Left lung (tissue), 10 donors: ENCODE results near the gene STK16. TPM values are rescaled to one million over a fixed set of nuclear protein-coding genes. Genes with fewer than 3 reads are reported as not detected.
"Not testable (repeated sequence)": the region's sequence is repeated elsewhere in the genome, so short reads cannot be mapped to it uniquely, and the experiment has no call there.

Experiments used
- ATAC-seq: fragments of 200-7000 bp; cut with Tn5 transposase; one replicate; pipeline ENCODE4 v1.9.1; 2020; ENCODE audit warnings: moderate library complexity
- DNase-seq, 4 donors: peaks; one replicate each; pipeline ENCODE4 v3.0.0-alpha.2; 2013 to 2020
- H3K27ac ChIP-seq, 2 donors: fragments of 200-600 bp; sonication (generic) in 1 of 2; one replicate each; pipeline versions ENCODE4 v1.5.0 to v1.8.0; 2020 to 2021
- H3K27me3 ChIP-seq, 2 donors: fragments of 200-600 bp; sonication (generic) in 1 of 2; one replicate each; pipeline versions ENCODE4 v1.5.0 to v1.8.0; 2020 to 2021
- H3K36me3 ChIP-seq, 2 donors: fragments of 200-600 bp; sonication (generic) in 1 of 2; one replicate each; pipeline versions ENCODE4 v1.5.0 to v1.8.0; 2020 to 2021
- H3K4me1 ChIP-seq, 2 donors: fragments of 200-600 bp; one replicate each; pipeline ENCODE4 v1.8.0; 2021
- H3K4me3 ChIP-seq, 2 donors: fragments of 200-600 bp; sonication (generic) in 1 of 2; one replicate each; pipeline versions ENCODE4 v1.5.0 to v1.8.0; 2020 to 2021; ENCODE audit warnings: mild to moderate bottlenecking in 1 of 2
- H3K9me3 ChIP-seq, 2 donors: fragments of 200-600 bp; sonication (generic) in 1 of 2; one replicate each; pipeline versions ENCODE4 v1.5.0 to v1.8.0; 2020 to 2021
- intact Hi-C, 2 donors: fragments of 100-400 bp; cut with DNase I; formaldehyde crosslinking; loops; one replicate each; pipeline versions ENCODE4 v1.11.2 to v1.14.2; 2022
- polyA plus RNA-seq, 6 donors: library from polyadenylated mRNA; unstranded; fragments of 120-200 nt; gene quantifications; one replicate each; pipeline ENCODE4 v1.2.1, GENCODE V29; 2013; ENCODE audit not compliant: insufficient read length in 6 of 6
- total RNA-seq, 2 donors: library from RNA; stranded (reverse); fragmentation: NEBNext Ultra II Directional; extraction: Animal tissue kit (Norgen Biotek cat#: 25700); gene quantifications; one replicate each; pipeline ENCODE4 v1.2.1, GENCODE V29; 2021
- TF ChIP-seq, protein P1 (sequence below), 2 donors: fragments of 200-600 bp; sonication (generic) in 1 of 2; IDR thresholded peaks; one replicate each; pipeline versions ENCODE4 v1.5.0 to v1.8.0; 2021; ENCODE audit warnings: antibody characterized with exemption in 2 of 2
- donor health status: DM: no; HTN: yes; CAD: no.
- donor health status: DM: no; HTN: no; CAD: no.

The STK16 gene
- total and polyA plus RNA-seq, 8 donors: 23.9 to 35.6 (median 33.1) TPM

DNA sequence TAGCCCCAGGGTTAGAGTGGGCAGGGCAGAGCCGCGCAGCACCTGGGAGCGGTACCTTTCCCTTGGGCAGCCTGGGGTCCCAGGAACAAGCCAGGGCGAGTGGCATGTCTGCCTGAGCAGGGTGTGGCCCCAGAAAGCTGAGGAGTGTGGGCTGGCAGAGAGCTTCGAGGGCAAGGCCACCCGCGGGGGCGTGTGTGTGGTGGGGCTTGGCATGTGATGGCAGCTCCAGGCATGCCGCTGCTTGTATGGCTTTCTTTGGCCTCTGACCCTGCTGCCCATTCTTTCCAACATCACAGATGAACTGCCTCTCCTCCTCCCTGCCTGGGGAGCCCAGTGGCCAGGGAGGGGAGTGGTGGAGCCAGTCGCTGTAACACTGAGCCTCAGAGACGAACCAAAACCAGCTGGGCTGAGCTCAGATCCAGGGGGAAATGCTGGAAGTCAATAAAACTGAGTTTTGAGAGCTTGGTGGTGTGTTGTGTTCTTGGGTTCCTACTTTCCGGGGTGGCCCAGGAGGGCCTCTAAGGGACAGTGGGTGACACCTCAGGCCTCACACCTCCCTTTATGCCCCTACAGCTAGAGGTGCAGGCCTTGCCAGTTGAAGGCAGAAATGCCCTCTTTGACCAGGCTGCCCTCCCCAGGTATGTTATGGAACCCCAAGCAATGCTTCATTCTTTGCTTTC lies 41.3 kb downstream of the STK16 start:
- Histone ChIP-seq H3K9me3 (no peaks in the 10 kb centered on the region), H3K27me3 (no peaks in the 10 kb centered on the region), H3K27ac (no peak overlapping the region), H3K4me3 (no peak overlapping the region), H3K4me1 (no peaks in the 10 kb centered on the region), H3K36me3 (peaks cover 0 to 53% of the 10 kb centered on the region in 2 donors)
- no peak for ATAC-seq
- no peak for DNase-seq
- TF ChIP-seq, protein P1, sequence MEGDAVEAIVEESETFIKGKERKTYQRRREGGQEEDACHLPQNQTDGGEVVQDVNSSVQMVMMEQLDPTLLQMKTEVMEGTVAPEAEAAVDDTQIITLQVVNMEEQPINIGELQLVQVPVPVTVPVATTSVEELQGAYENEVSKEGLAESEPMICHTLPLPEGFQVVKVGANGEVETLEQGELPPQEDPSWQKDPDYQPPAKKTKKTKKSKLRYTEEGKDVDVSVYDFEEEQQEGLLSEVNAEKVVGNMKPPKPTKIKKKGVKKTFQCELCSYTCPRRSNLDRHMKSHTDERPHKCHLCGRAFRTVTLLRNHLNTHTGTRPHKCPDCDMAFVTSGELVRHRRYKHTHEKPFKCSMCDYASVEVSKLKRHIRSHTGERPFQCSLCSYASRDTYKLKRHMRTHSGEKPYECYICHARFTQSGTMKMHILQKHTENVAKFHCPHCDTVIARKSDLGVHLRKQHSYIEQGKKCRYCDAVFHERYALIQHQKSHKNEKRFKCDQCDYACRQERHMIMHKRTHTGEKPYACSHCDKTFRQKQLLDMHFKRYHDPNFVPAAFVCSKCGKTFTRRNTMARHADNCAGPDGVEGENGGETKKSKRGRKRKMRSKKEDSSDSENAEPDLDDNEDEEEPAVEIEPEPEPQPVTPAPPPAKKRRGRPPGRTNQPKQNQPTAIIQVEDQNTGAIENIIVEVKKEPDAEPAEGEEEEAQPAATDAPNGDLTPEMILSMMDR (IDR thresholded peaks at IDR 0.05): no peak
- intact Hi-C loops: no loop called here

DNA sequence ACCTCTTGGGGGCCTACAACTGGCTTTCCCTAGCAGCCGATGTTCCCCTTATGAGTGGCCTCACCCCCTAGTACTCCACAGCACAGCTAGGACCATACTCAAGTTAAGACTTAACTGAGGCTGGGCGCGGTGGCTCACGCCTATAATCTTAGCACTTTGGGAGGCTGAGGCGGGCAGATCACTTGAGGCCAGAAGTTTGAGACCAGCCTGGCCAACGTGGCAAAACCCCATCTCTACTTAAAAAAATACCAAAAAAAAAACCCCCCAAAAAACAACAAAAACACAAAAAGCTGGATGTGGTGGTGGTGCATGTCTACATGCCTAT lies 41.8 kb downstream of the STK16 start:
- intact Hi-C loops, DNase-seq, H3K27ac ChIP-seq, H3K27me3 ChIP-seq, H3K9me3 ChIP-seq, H3K4me3 ChIP-seq, ATAC-seq, H3K4me1 ChIP-seq: not testable (repeated sequence)
- H3K36me3 ChIP-seq: peaks cover 0 to 48% of the 10 kb centered on the region in 2 donors

DNA sequence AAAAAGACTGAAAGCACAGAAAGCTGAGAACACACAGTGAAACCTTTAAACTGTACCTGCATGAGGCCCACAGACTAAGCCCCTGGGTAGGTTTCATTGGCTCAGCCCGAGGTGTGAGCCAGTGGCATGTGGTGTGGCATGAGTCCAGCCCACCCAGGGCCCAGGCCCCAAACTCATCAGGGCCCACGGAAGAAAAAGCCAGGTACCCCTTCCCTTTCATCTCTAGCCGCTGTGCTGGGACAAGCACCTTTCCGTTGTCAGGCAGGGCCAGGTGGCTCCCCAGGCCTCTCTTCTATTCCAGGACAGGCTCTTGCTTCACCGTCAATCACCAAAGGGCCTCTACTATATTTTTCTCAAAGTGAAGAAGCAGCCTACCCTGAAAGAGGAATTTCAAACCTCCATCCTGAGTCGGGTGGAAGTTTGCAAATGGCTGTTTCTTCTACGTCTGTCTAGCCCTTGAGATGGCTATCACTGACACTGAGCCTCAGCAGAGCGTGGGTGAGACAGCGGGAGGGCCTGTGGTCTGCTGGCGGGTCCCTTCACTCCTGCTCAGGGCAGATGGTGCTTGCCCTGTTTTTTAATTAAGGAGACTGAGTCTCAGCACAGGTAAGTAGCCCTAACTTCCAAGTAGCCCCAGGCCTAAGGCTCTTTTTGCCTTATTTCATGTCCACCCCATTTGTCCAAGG lies 42.4 kb downstream of the STK16 start:
- H3K36me3 ChIP-seq: peaks cover 0 to 41% of the 10 kb centered on the region in 2 donors
- H3K27ac ChIP-seq: no peak overlapping the region
- H3K4me1 ChIP-seq: no peaks in the 10 kb centered on the region
- intact Hi-C loops: no loop called here
- no peaks in the 10 kb centered on the region for H3K9me3 ChIP-seq
- ATAC-seq: no peak
- DNase-seq: no peak
- TF ChIP-seq, protein P1 (IDR thresholded peaks at IDR 0.05): no peak
- no peaks in the 10 kb centered on the region for H3K27me3 ChIP-seq
- H3K4me3 ChIP-seq: no peak overlapping the region

DNA sequence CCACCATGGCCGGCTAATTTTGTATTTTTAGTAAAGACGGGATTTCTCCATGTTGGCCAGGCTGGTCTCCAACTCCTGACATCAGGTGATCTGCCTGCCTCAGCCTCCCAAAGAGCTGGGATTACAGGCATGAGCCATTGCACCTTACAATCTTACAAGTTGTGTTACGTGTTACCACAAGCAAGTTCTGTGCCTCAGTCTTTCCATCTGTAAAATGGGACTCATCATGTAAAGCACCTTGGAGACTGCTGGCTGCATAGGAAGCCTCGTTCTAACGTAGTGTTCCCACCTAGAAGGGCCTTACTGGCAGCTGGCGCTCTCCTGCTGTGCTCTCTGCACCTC lies 43.9 kb downstream of the STK16 start:
- Histone ChIP-seq H3K36me3 (peaks cover 0 to 27% of the 10 kb centered on the region in 2 donors), H3K4me1 (peaks cover 0 to 3% of the 10 kb centered on the region in 2 donors), H3K27ac (peak overlapping the region in 1 of 2 donors; percentile 44), H3K4me3 (no peak overlapping the region), H3K9me3 (no peaks in the 10 kb centered on the region), H3K27me3 (peaks cover 0 to 4% of the 10 kb centered on the region in 2 donors)
- TF ChIP-seq, protein P1 (IDR thresholded peaks at IDR 0.05): no peak
- no peak for ATAC-seq
- intact Hi-C loops: no loop called here
- no peak for DNase-seq

DNA sequence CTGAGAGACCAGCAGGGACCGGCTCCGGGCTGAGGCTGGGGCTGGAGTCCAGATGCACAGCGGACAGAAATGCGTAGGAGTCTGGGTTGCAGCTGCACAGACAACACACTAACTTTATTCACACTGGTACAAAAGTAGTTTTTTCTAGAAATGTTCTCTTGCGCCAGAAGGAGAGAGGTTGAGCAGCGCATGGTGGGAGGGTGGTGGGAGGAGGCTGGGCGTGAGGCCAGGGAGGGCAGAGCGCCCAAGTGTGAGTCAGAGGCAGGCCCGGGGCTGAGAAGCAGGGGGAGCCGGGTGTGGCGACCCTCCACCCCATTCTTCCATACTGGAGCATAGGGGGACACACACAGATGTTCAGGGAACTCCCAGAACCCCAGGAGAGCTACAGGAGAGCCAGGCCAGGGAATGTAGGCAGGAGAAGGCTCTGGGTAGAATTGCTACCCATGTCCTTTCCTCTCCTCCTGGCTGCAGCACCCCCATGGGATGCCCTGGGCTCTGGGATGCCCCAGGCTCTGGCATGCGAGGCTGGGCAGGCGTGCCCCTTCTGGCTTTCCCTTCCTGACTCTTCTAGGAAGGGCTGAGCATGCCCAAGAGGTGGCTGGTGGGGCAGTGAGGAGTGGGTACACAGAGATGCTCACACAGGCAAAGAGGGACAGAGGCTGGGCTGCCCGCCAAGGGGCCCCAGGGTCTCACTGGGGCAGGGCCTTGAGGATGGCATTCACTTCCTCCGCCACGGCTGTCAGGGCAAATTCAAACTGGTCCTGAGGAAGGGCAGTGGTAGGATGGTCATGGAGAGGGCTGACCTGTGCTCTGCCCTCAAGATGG lies 44.5 kb downstream of the STK16 start:
- H3K4me1 ChIP-seq: peaks cover 0 to 7% of the 10 kb centered on the region in 2 donors
- H3K27ac ChIP-seq: peak overlapping the region in 1 of 2 donors; percentile 44
- TF ChIP-seq, protein P1 (IDR thresholded peaks at IDR 0.05): no peak
- no peak overlapping the region for H3K4me3 ChIP-seq
- ATAC-seq (peak; percentile 54), DNase-seq (peak in 3 of 4 donors; percentile 39 to 82 (median 46))
- H3K27me3 ChIP-seq: peaks cover 0 to 5% of the 10 kb centered on the region in 2 donors
- intact Hi-C loops: loop anchor here in 1 of 2 donors (10.0 kb wide), 1 partner anchor 125 kb away; the partner anchor contains the start of gene NHEJ1
- peaks cover 0 to 21% of the 10 kb centered on the region in 2 donors for H3K36me3 ChIP-seq
- no peaks in the 10 kb centered on the region for H3K9me3 ChIP-seq
